ENCODE measurements around the gene PRKCE. TPM values are rescaled to one million over a fixed set of nuclear protein-coding genes. Genes with fewer than 3 reads are reported as not detected.
"Not testable (repeated sequence)": the region's sequence is repeated elsewhere in the genome, so short reads cannot be mapped to it uniquely, and the experiment has no call there.

Gene PRKCE
- total RNA-seq, 1 experiment from 2014 or later = 14.0 TPM

DNA sequence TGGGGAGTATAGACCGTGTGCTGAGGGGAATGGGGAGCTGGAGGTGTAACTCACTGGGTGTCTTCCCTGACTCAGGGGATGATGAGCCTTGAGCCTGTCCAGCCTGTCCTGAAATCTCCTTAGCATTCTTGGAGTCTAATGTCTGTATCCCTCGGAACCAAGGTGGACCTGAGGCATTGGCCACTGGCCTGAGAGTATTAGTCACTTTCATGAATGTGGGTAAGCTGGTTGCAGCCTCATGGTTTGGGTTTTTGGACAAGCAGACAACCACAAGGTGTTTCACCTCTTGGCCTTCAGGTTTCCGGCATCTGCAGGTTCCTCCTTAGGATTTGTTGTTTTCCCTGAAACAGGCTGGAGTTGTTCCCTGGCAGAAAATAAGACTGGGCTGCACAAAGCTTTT, 63.2 kb downstream of the PRKCE start:
- TF ChIP-seq, protein P1, sequence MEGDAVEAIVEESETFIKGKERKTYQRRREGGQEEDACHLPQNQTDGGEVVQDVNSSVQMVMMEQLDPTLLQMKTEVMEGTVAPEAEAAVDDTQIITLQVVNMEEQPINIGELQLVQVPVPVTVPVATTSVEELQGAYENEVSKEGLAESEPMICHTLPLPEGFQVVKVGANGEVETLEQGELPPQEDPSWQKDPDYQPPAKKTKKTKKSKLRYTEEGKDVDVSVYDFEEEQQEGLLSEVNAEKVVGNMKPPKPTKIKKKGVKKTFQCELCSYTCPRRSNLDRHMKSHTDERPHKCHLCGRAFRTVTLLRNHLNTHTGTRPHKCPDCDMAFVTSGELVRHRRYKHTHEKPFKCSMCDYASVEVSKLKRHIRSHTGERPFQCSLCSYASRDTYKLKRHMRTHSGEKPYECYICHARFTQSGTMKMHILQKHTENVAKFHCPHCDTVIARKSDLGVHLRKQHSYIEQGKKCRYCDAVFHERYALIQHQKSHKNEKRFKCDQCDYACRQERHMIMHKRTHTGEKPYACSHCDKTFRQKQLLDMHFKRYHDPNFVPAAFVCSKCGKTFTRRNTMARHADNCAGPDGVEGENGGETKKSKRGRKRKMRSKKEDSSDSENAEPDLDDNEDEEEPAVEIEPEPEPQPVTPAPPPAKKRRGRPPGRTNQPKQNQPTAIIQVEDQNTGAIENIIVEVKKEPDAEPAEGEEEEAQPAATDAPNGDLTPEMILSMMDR (IDR thresholded peaks at IDR 0.05) = no peak
- no peak for TF ChIP-seq POLR2AphosphoS5 (IDR thresholded peaks at IDR 0.05; ENCODE audit: low read depth, low read length)
- no peak for TF ChIP-seq TCF7L2 (IDR thresholded peaks at IDR 0.05; ENCODE audit: low read depth, low read length)
- TF ChIP-seq, protein P2, sequence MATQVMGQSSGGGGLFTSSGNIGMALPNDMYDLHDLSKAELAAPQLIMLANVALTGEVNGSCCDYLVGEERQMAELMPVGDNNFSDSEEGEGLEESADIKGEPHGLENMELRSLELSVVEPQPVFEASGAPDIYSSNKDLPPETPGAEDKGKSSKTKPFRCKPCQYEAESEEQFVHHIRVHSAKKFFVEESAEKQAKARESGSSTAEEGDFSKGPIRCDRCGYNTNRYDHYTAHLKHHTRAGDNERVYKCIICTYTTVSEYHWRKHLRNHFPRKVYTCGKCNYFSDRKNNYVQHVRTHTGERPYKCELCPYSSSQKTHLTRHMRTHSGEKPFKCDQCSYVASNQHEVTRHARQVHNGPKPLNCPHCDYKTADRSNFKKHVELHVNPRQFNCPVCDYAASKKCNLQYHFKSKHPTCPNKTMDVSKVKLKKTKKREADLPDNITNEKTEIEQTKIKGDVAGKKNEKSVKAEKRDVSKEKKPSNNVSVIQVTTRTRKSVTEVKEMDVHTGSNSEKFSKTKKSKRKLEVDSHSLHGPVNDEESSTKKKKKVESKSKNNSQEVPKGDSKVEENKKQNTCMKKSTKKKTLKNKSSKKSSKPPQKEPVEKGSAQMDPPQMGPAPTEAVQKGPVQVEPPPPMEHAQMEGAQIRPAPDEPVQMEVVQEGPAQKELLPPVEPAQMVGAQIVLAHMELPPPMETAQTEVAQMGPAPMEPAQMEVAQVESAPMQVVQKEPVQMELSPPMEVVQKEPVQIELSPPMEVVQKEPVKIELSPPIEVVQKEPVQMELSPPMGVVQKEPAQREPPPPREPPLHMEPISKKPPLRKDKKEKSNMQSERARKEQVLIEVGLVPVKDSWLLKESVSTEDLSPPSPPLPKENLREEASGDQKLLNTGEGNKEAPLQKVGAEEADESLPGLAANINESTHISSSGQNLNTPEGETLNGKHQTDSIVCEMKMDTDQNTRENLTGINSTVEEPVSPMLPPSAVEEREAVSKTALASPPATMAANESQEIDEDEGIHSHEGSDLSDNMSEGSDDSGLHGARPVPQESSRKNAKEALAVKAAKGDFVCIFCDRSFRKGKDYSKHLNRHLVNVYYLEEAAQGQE (IDR thresholded peaks at IDR 0.05; ENCODE audit: insufficient read depth in 1 of 2, low read depth in 2 of 2, low read length in 1 of 2) = no peak
- TF ChIP-seq SIN3A (IDR thresholded peaks at IDR 0.05; ENCODE audit: borderline replicate concordance, insufficient read depth, low read depth, low read length) = no peak
- H3K27ac ChIP-seq (ENCODE audit: low read length) = no peak overlapping the region
- H3K36me3 ChIP-seq (ENCODE audit: control insufficient read depth, insufficient read depth, low read length) = no peaks in the 10 kb centered on the region
- ChIA-PET CTCF (no interaction called here), POLR2A (no interaction called here)
- H3K4me3 ChIP-seq (ENCODE audit: low read depth in 2 of 2, low read length in 2 of 2) = no peak overlapping the region
- in situ Hi-C loops (cut with HindIII; ENCODE audit: low pct_unique_long_range_greater_than_20kb, low sequenced_read_pairs) (no loop called here), intact Hi-C loops (cut with micrococcal nuclease; ENCODE audit: unreplicated experiment) (no loop called here)
- DNase-seq (ENCODE audit: low read depth, low spot score) (no peak), ATAC-seq (no peak)
- no peaks in the 10 kb centered on the region for H3K4me1 ChIP-seq (ENCODE audit: control insufficient read depth, insufficient read depth, low read length)
- BruUV-seq (replicated peaks) = no TSS peak
- H3K9me3 ChIP-seq (ENCODE audit: control insufficient read depth, insufficient read depth, low read depth, low read length) = no peaks in the 10 kb centered on the region
- H3K27me3 ChIP-seq (ENCODE audit: control insufficient read depth, insufficient read depth, low read length) = no peaks in the 10 kb centered on the region

DNA sequence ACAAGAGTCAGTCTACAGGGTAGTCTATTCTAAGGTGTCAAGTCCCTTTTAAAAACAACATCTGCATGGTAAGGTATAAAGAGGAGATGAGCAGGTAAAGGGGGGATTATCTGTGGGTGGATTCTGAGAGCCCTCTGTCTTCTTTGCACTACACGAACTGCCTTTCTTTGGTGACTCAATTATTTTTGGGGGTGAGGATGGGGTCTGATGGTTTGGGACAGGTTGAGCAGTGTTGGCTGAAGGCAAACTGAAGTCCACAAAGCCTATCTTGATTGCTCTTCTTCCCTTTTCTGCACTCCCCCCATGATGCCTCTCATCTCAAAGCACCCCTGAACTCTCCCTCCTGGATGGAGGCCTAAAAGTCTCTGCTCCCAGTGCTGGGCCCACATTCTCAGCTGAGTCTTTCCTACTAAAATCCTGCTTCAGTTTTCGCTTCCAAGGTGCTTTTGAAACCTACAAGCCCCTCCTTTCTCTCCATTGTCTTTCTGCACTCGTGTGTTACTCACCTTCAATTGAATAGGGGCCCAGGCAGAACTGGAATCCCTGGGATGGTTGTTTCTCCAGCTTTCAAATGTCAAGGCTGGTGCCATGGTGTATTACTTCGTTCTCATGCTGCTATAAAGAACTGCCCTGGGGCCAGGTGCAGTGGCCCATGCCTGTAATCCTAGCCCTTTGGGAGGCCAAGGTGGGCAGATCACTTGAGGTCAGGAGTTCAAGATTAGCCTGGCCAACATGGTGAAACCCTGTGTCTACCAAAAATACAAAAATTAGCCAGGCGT, 64.3 kb downstream of the PRKCE start:
- ChIA-PET CTCF (no interaction called here), POLR2A (no interaction called here)
- Histone ChIP-seq H3K4me3 (ENCODE audit: low read depth in 2 of 2, low read length in 2 of 2) (no peak overlapping the region), H3K4me1 (ENCODE audit: control insufficient read depth, insufficient read depth, low read length) (no peaks in the 10 kb centered on the region), H3K27me3 (ENCODE audit: control insufficient read depth, insufficient read depth, low read length) (no peaks in the 10 kb centered on the region), H3K9me3 (ENCODE audit: control insufficient read depth, insufficient read depth, low read depth, low read length) (no peaks in the 10 kb centered on the region), H3K27ac (ENCODE audit: low read length) (no peak overlapping the region), H3K36me3 (ENCODE audit: control insufficient read depth, insufficient read depth, low read length) (no peaks in the 10 kb centered on the region)
- ATAC-seq (no peak), DNase-seq (ENCODE audit: low read depth, low spot score) (no peak)
- in situ Hi-C loops (cut with HindIII; ENCODE audit: low pct_unique_long_range_greater_than_20kb, low sequenced_read_pairs) (no loop called here), intact Hi-C loops (cut with micrococcal nuclease; ENCODE audit: unreplicated experiment) (no loop called here)
- TF ChIP-seq POLR2AphosphoS5 (IDR thresholded peaks at IDR 0.05; ENCODE audit: low read depth, low read length) = no peak
- BruUV-seq (replicated peaks) = no TSS peak

DNA sequence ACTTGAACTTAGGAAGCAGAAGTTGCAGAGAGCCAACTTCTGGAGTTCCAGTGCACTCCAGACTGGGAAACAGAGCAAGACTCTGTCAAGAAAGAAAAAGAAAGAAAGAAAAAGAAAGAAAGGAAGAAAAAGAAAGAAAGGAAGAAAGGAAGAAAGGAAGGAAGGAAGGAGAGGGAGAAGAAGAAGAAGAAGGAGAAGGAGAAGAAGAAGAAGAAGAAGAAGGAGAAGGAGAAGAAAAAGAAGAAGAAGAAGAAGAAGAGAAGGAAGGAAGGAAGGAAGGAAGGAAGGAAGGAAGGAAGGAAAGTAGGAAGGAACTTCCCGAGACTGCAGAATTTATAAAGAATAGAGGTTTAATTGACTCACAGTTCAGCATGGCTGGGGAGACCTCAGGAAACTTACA, 65.0 kb downstream of the PRKCE start:
- H3K27ac ChIP-seq (ENCODE audit: low read length); CTCF ChIA-PET: not testable (repeated sequence)

More for the DNA sequence above, 65.0 kb downstream of the PRKCE start:
- POLR2A ChIA-PET; in situ Hi-C loops (cut with HindIII; ENCODE audit: low pct_unique_long_range_greater_than_20kb, low sequenced_read_pairs); H3K36me3 ChIP-seq (ENCODE audit: control insufficient read depth, insufficient read depth, low read length); H3K4me3 ChIP-seq (ENCODE audit: low read depth in 2 of 2, low read length in 2 of 2); H3K9me3 ChIP-seq (ENCODE audit: control insufficient read depth, insufficient read depth, low read depth, low read length); DNase-seq (ENCODE audit: low read depth, low spot score); intact Hi-C loops (cut with micrococcal nuclease; ENCODE audit: unreplicated experiment); ATAC-seq; H3K27me3 ChIP-seq (ENCODE audit: control insufficient read depth, insufficient read depth, low read length); BruUV-seq (replicated peaks); H3K4me1 ChIP-seq (ENCODE audit: control insufficient read depth, insufficient read depth, low read length): not testable (repeated sequence)
